BLaER1 treated with 17β-estradiol and CSF1 and Interleukin-3, amounts not matched to agents 10 nM and 100 nM (cell line): ENCODE data around the gene SPEN.

ENCODE experiments used
- H3K27ac ChIP-seq, 11 experiments: shearing (Covaris generic); formaldehyde crosslinking; 2 replicates each; pipeline ENCODE4 v1.8.1; 2022
- H3K27me3 ChIP-seq, 11 experiments: shearing (Covaris generic); formaldehyde crosslinking; 2 replicates each; pipeline ENCODE4 v1.8.1; 2022
- H3K36me3 ChIP-seq, 11 experiments: shearing (Covaris generic); formaldehyde crosslinking; 2 replicates each; pipeline ENCODE4 v1.8.1; 2022
- H3K4me1 ChIP-seq, 10 experiments: shearing (Covaris generic); formaldehyde crosslinking; 2 replicates each; pipeline ENCODE4 v1.8.1; 2022
- H3K4me2 ChIP-seq, 11 experiments: shearing (Covaris generic); formaldehyde crosslinking; 2 replicates each; pipeline ENCODE4 v1.8.1; 2022
- H3K4me3 ChIP-seq, 10 experiments: shearing (Covaris generic); formaldehyde crosslinking; 2 replicates each; pipeline ENCODE4 v1.8.1; 2022
- H3K9ac ChIP-seq, 11 experiments: shearing (Covaris generic); formaldehyde crosslinking; 2 replicates each; pipeline ENCODE4 v1.8.1; 2022
- H3K9me3 ChIP-seq, 11 experiments: shearing (Covaris generic); formaldehyde crosslinking; replicated peaks in 1 of 11; 2 replicates each; pipeline ENCODE4 v1.8.1; 2022
- H4K20me1 ChIP-seq, 11 experiments: shearing (Covaris generic); formaldehyde crosslinking; 2 replicates each; pipeline ENCODE4 v1.8.1; 2022
- Cebpa-rat ChIP-seq, 11 experiments: shearing (Covaris generic); IDR thresholded peaks; 2 replicates each; pipeline ENCODE4 v1.8.1; 2022

Gene SPEN

GRCh38 chr1:15962176-15962575 lies 114.7 kb downstream of the SPEN start:
- no peaks in the 10 kb centered on the region for H3K9me3 ChIP-seq
- no peak for TF ChIP-seq Cebpa-rat (IDR thresholded peaks at IDR 0.05)
- H3K27me3 ChIP-seq: no peaks in the 10 kb centered on the region
- H3K4me3 ChIP-seq: no peak overlapping the region
- peaks cover 0 to 43% (median 33%) of the 10 kb centered on the region in 11 experiments; a peak in 16 of 22 replicates for H4K20me1 ChIP-seq
- H3K36me3 ChIP-seq: peaks cover 9 to 36% (median 22%) of the 10 kb centered on the region in 11 experiments; a peak in 18 of 22 replicates
- peak overlapping the region; percentile 16 to 88 (median 84); a peak in 18 of 22 replicates for H3K9ac ChIP-seq
- peaks cover 94 to 100% (median 99%) of the 10 kb centered on the region in 10 experiments for H3K4me1 ChIP-seq
- peak overlapping the region; percentile 79 to 98 (median 93); a peak in 21 of 22 replicates for H3K27ac ChIP-seq
- H3K4me2 ChIP-seq: peak overlapping the region; percentile 73 to 88 (median 84)

DNA sequence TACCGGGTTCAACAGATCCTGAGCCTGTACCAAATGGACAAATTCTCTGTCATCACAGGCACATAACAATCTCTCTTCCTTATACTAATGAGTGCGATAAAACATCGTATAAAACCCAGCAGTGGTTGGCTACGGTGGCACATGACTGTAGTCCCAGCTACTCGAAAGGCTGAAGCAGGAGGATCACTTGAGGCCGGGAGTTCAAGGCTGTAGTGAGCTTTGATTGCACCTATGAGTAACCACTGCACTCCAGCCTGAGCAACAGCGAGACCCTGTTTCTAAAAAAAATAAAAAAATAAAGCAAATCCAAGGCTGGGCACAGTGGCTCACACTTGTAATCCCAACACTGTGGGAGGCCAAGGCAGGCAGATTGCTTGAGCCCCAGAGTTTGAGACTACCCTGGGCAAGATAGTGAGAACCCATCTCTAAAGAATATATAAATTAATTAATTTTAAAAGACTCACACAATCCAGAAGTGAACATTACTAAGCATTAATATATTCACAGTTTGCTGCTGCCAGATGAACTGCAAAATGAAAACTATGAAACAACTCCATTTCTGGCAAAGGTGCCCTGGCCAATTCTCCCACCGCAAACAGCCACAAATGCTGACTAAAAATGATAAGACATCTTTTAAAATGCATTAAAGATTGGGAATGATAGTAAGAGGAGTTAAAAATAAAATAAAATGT lies 115.3 kb downstream of the SPEN start:
- no peaks in the 10 kb centered on the region for H3K9me3 ChIP-seq
- H3K9ac ChIP-seq: peak overlapping the region; percentile 65 to 88 (median 84); a peak in 18 of 22 replicates
- no peak overlapping the region for H3K4me3 ChIP-seq
- no peak for TF ChIP-seq Cebpa-rat (IDR thresholded peaks at IDR 0.05)
- peaks cover 0 to 36% (median 26%) of the 10 kb centered on the region in 11 experiments; a peak in 15 of 22 replicates for H4K20me1 ChIP-seq
- H3K4me1 ChIP-seq: peaks cover 94 to 100% (median 99%) of the 10 kb centered on the region in 10 experiments
- H3K36me3 ChIP-seq: peaks cover 6 to 36% (median 25%) of the 10 kb centered on the region in 11 experiments; a peak in 18 of 22 replicates
- peak overlapping the region; percentile 79 to 98 (median 93); a peak in 21 of 22 replicates for H3K27ac ChIP-seq
- no peaks in the 10 kb centered on the region for H3K27me3 ChIP-seq
- H3K4me2 ChIP-seq: peak overlapping the region; percentile 73 to 88 (median 84)

- H3K4me1 ChIP-seq: peaks cover 94 to 100% (median 99%) of the 10 kb centered on the region in 10 experiments
- H3K4me2 ChIP-seq: peak overlapping the region; percentile 73 to 88 (median 84)
These were observed 116.0 kb downstream of the SPEN start for GRCh38 chr1:15963363-15963967.

DNA sequence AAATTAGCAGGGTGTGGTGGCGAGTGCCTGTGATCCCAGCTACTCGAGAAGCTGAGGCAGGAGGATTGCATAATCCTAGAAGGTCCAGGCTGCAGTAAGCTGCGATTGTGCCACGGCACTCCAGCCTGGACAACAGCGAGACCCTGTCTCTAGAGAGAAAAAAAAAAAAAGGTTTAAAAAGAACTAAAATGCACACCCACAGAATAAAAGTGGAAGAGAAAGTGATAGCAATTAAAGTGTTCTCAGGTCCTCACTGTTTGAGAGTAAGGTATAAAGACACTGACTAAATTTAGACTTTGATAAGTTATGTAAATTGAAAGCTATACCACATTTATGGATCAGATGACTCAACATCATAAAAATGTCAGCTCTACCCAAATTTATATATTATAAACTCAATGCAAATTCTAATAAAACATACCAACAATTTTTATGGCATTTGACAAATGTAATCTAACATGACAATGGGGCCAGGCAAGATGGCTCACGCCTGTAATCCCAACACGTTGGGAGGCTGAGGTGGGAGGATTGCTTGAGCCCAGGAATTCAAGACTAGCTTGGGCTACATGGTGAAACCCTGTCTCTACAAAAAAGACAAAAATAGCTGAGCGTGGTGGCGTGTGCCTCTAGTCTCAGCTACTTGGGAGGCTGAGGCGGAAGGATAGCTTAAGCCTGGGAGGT lies 116.6 kb downstream of the SPEN start:
- H3K27ac ChIP-seq: peak overlapping the region; percentile 79 to 98 (median 93)
- TF ChIP-seq Cebpa-rat (IDR thresholded peaks at IDR 0.05): peak in 3 of 11 experiments; percentile 39 to 49 (median 41); a peak in 3 of 22 replicates
- peaks cover 94 to 100% (median 97%) of the 10 kb centered on the region in 10 experiments for H3K4me1 ChIP-seq
- peak overlapping the region; percentile 65 to 88 (median 84); a peak in 21 of 22 replicates for H3K9ac ChIP-seq
- H3K9me3 ChIP-seq: peaks cover 1 to 8% (median 6%) of the 10 kb centered on the region in 11 experiments; a peak in 20 of 22 replicates
- peak overlapping the region; percentile 73 to 88 (median 84) for H3K4me2 ChIP-seq
- H3K36me3 ChIP-seq: peaks cover 13 to 45% (median 35%) of the 10 kb centered on the region in 11 experiments; a peak in 21 of 22 replicates
- peaks cover 0 to 23% (median 14%) of the 10 kb centered on the region in 11 experiments; a peak in 11 of 22 replicates for H4K20me1 ChIP-seq
- H3K4me3 ChIP-seq: peak overlapping the region in 4 of 10 experiments; percentile 8 to 39 (median 26); a peak in 3 of 20 replicates
- no peaks in the 10 kb centered on the region for H3K27me3 ChIP-seq

More at GRCh38 chr1:15963363-15963967, 116.0 kb downstream of the SPEN start:
- TF ChIP-seq Cebpa-rat (IDR thresholded peaks at IDR 0.05): no peak
- H3K4me3 ChIP-seq: peak overlapping the region in 3 of 10 experiments; percentile 8 to 21 (median 18); a peak in 2 of 20 replicates
- H3K9me3 ChIP-seq: peaks cover 0 to 2% (median 0%) of the 10 kb centered on the region in 11 experiments; a peak in 4 of 22 replicates
- H3K27me3 ChIP-seq: no peaks in the 10 kb centered on the region
- H3K27ac ChIP-seq: peak overlapping the region; percentile 79 to 98 (median 93)
- peaks cover 7 to 38% (median 31%) of the 10 kb centered on the region in 11 experiments; a peak in 21 of 22 replicates for H3K36me3 ChIP-seq
- H4K20me1 ChIP-seq: peaks cover 0 to 30% (median 20%) of the 10 kb centered on the region in 11 experiments; a peak in 13 of 22 replicates
- peak overlapping the region; percentile 65 to 88 (median 84); a peak in 21 of 22 replicates for H3K9ac ChIP-seq

DNA sequence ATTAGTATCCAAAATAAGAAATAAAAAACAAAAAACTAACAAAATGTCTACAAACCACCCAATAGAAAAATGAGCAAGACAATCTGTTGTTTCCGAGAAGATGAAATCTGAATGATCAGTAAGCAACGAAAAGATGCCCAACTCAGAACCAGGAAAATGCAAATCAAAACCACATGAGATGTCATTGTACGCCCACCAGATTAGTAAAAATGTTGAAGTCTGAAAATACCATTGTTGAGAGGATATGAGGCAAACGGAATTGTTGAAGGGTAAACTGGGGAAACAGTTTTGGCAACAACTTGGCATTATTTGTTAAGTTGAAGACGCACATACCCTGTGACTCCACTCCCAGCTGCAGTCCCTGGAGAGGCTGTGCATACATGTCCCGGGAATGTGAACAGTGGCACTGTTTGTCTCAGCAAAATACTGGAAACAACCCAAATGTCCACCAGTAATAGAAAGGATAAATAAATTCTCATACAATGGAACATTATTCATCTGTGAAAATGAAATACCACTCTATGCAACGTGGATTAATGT lies 117.8 kb downstream of the SPEN start:
- peak overlapping the region in 8 of 10 experiments; percentile 16 to 40 (median 32); a peak in 11 of 20 replicates for H3K4me3 ChIP-seq
- H3K36me3 ChIP-seq: peaks cover 25 to 54% (median 46%) of the 10 kb centered on the region in 11 experiments
- TF ChIP-seq Cebpa-rat (IDR thresholded peaks at IDR 0.05): peak; percentile 44 to 97 (median 86); a peak in 20 of 22 replicates
- H3K4me2 ChIP-seq: peak overlapping the region; percentile 73 to 88 (median 84)
- H4K20me1 ChIP-seq: peaks cover 0 to 17% (median 8%) of the 10 kb centered on the region in 11 experiments; a peak in 11 of 22 replicates
- H3K9me3 ChIP-seq: peaks cover 9 to 20% (median 18%) of the 10 kb centered on the region in 11 experiments; a peak in 20 of 22 replicates
- H3K9ac ChIP-seq: peak overlapping the region; percentile 69 to 88 (median 84)
- H3K4me1 ChIP-seq: peaks cover 86 to 96% (median 87%) of the 10 kb centered on the region in 10 experiments
- peak overlapping the region; percentile 79 to 98 (median 93) for H3K27ac ChIP-seq
- H3K27me3 ChIP-seq: no peaks in the 10 kb centered on the region

DNA sequence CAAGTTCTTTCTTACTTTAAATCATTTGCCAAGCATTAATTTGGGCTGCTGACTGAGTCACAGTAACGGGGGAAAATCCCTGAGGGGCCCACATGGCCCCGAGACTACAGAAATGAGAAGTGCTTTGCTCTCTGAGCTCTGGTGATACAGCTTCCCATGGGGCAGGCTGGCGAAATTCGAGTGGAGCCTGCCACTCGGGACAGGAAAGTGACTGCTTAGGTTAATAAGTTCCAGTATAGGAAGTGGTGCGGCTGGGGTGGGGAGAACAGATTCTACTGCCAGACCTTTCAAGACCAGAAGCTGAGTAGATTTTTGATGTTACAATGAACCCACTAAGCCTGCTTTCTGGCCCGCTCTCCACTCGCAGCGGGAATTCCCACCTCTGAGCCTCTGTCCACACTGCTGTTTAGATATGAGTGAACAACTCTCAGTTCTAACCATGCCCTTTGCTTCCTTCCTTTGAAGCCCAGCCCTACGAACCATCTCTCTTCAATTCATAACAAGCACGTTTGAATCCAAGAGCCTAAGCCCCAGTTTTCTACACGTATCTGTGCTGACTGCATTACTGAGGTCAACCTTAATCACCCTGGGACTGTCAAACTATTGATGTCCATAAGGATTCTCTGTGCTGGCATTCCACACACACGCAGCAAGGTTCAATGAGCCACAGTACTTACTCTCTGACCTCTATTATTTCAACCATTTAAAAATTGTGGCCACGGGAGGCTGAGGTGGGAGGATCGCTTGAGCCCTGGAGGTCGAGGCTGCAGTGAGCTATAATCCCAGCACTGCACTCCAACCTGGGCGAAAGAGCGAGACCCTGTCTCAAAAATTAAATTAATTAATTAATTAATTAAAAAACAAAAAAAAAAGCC lies 118.8 kb downstream of the SPEN start:
- peaks cover 30 to 57% (median 49%) of the 10 kb centered on the region in 11 experiments for H3K36me3 ChIP-seq
- peak overlapping the region in 9 of 10 experiments; percentile 16 to 40 (median 34); a peak in 15 of 20 replicates for H3K4me3 ChIP-seq
- peak overlapping the region; percentile 69 to 88 (median 84) for H3K9ac ChIP-seq
- peak overlapping the region; percentile 79 to 98 (median 93) for H3K27ac ChIP-seq
- H4K20me1 ChIP-seq: peaks cover 0 to 10% (median 7%) of the 10 kb centered on the region in 11 experiments; a peak in 10 of 22 replicates
- peaks cover 75 to 94% (median 77%) of the 10 kb centered on the region in 10 experiments for H3K4me1 ChIP-seq
- peak in 2 of 11 experiments; percentile 21 to 23; a peak in 2 of 22 replicates for TF ChIP-seq Cebpa-rat (IDR thresholded peaks at IDR 0.05)
- peaks cover 9 to 27% (median 23%) of the 10 kb centered on the region in 11 experiments; a peak in 20 of 22 replicates for H3K9me3 ChIP-seq
- peak overlapping the region; percentile 73 to 88 (median 84) for H3K4me2 ChIP-seq
- H3K27me3 ChIP-seq: no peaks in the 10 kb centered on the region

DNA sequence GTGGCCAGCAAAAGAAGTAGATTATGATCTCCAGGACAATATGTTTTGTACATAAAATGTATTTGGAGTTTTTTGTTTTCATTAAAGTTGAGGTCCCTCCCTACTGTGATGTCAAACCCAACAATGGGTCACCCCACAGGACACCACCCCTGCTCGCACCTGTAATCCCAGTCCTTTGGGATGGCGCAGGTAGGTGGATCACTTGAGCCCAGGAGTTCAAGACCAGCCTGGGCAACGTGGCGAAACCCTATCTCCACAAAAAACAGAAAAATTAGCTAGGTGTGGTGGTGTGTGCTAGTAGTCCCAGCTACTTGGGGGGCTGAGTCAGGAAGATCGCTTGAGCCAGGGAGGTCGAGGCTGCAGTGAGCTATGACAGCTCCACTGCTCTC lies 119.4 kb downstream of the SPEN start:
- Histone ChIP-seq H3K36me3 (peaks cover 31 to 55% (median 48%) of the 10 kb centered on the region in 11 experiments), H3K4me1 (peaks cover 71 to 93% (median 74%) of the 10 kb centered on the region in 10 experiments), H3K4me3 (peak overlapping the region in 4 of 10 experiments; percentile 7 to 40 (median 32); a peak in 4 of 20 replicates), H3K27me3 (no peaks in the 10 kb centered on the region), H3K4me2 (peak overlapping the region; percentile 73 to 88 (median 84)), H3K9ac (peak overlapping the region; percentile 69 to 88 (median 84)), H4K20me1 (peaks cover 0 to 6% (median 1%) of the 10 kb centered on the region in 11 experiments; a peak in 9 of 22 replicates), H3K9me3 (peaks cover 9 to 27% (median 23%) of the 10 kb centered on the region in 11 experiments; a peak in 20 of 22 replicates), H3K27ac (peak overlapping the region; percentile 79 to 98 (median 93))
- TF ChIP-seq Cebpa-rat (IDR thresholded peaks at IDR 0.05): no peak
